ENCODE data around the gene HHLA2. TPM values are rescaled to one million over a fixed set of nuclear protein-coding genes. Genes with fewer than 3 reads are reported as not detected.
"Not testable (repeated sequence)": the region's sequence is repeated elsewhere in the genome, so short reads cannot be mapped to it uniquely, and the experiment has no call there.

The HHLA2 gene
- total and polyA plus RNA-seq, 2 donors: 0.24 to 0.55 TPM

GRCh38 chr3:108280476-108280875 is 15.9 kb upstream of the HHLA2 start:
- Histone ChIP-seq H3K27me3 (ENCODE audit: control insufficient read depth in 2 of 2, insufficient read depth in 1 of 2, low read length in 1 of 2) (no peaks in the 10 kb centered on the region), H3K4me1 (ENCODE audit: control insufficient read depth in 2 of 2, insufficient read depth in 2 of 2, low read length in 2 of 2) (no peaks in the 10 kb centered on the region), H3K4me3 (ENCODE audit: low read length in 2 of 2) (no peak overlapping the region), H3K27ac (ENCODE audit: low read depth in 1 of 2, low read length in 1 of 2) (no peak overlapping the region), H3K36me3 (ENCODE audit: control insufficient read depth in 2 of 2, insufficient read depth in 2 of 2, low read length in 1 of 2) (no peaks in the 10 kb centered on the region), H3K9me3 (ENCODE audit: control insufficient read depth in 2 of 2, insufficient read depth in 1 of 2, low read length in 1 of 2) (peaks cover 0 to 11% of the 10 kb centered on the region in 2 donors)
- no peak for DNase-seq (ENCODE audit: low read depth in 6 of 9, low spot score in 9 of 9)

GRCh38 chr3:108281670-108282069 is 14.7 kb upstream of the HHLA2 start:
- Histone ChIP-seq H3K4me3 (ENCODE audit: low read length in 2 of 2) (no peak overlapping the region), H3K36me3 (ENCODE audit: control insufficient read depth in 2 of 2, insufficient read depth in 2 of 2, low read length in 1 of 2) (no peaks in the 10 kb centered on the region), H3K9me3 (ENCODE audit: control insufficient read depth in 2 of 2, insufficient read depth in 1 of 2, low read length in 1 of 2) (peaks cover 0 to 11% of the 10 kb centered on the region in 2 donors), H3K27me3 (ENCODE audit: control insufficient read depth in 2 of 2, insufficient read depth in 1 of 2, low read length in 1 of 2) (no peaks in the 10 kb centered on the region), H3K27ac (ENCODE audit: low read depth in 1 of 2, low read length in 1 of 2) (no peak overlapping the region), H3K4me1 (ENCODE audit: control insufficient read depth in 2 of 2, insufficient read depth in 2 of 2, low read length in 2 of 2) (no peaks in the 10 kb centered on the region)
- no peak for DNase-seq (ENCODE audit: low read depth in 6 of 9, low spot score in 9 of 9)

GRCh38 chr3:108283006-108283405 is 13.3 kb upstream of the HHLA2 start:
- no peak overlapping the region for H3K27ac ChIP-seq (ENCODE audit: low read depth in 1 of 2, low read length in 1 of 2)

GRCh38 chr3:108283989-108284388 is 12.4 kb upstream of the HHLA2 start:
- WGBS: 98% methylated on average over 2 of the region's 2 CpGs
- H3K27me3 ChIP-seq (ENCODE audit: control insufficient read depth in 2 of 2, insufficient read depth in 1 of 2, low read length in 1 of 2): no peaks in the 10 kb centered on the region
- H3K4me1 ChIP-seq (ENCODE audit: control insufficient read depth in 2 of 2, insufficient read depth in 2 of 2, low read length in 2 of 2): no peaks in the 10 kb centered on the region
- no peak overlapping the region for H3K4me3 ChIP-seq (ENCODE audit: low read length in 2 of 2)
- H3K9me3 ChIP-seq (ENCODE audit: control insufficient read depth in 2 of 2, insufficient read depth in 1 of 2, low read length in 1 of 2): peaks cover 0 to 3% of the 10 kb centered on the region in 2 donors
- no peak for DNase-seq (ENCODE audit: low read depth in 6 of 9, low spot score in 9 of 9)
- no peaks in the 10 kb centered on the region for H3K36me3 ChIP-seq (ENCODE audit: control insufficient read depth in 2 of 2, insufficient read depth in 2 of 2, low read length in 1 of 2)
- no peak overlapping the region for H3K27ac ChIP-seq (ENCODE audit: low read depth in 1 of 2, low read length in 1 of 2)

More at GRCh38 chr3:108283006-108283405, 13.3 kb upstream of the HHLA2 start:
- Histone ChIP-seq H3K9me3 (ENCODE audit: control insufficient read depth in 2 of 2, insufficient read depth in 1 of 2, low read length in 1 of 2) (peaks cover 0 to 8% of the 10 kb centered on the region in 2 donors), H3K4me3 (ENCODE audit: low read length in 2 of 2) (no peak overlapping the region), H3K4me1 (ENCODE audit: control insufficient read depth in 2 of 2, insufficient read depth in 2 of 2, low read length in 2 of 2) (no peaks in the 10 kb centered on the region), H3K27me3 (ENCODE audit: control insufficient read depth in 2 of 2, insufficient read depth in 1 of 2, low read length in 1 of 2) (no peaks in the 10 kb centered on the region), H3K36me3 (ENCODE audit: control insufficient read depth in 2 of 2, insufficient read depth in 2 of 2, low read length in 1 of 2) (no peaks in the 10 kb centered on the region)
- 75% methylated on average over 1 of the region's 1 CpG for WGBS
- no peak for DNase-seq (ENCODE audit: low read depth in 6 of 9, low spot score in 9 of 9)

- H3K27me3 ChIP-seq (ENCODE audit: control insufficient read depth in 2 of 2, insufficient read depth in 1 of 2, low read length in 1 of 2): no peaks in the 10 kb centered on the region
These were observed 11.2 kb upstream of the HHLA2 start for GRCh38 chr3:108285176-108285575.

GRCh38 chr3:108287146-108287545 is 9.2 kb upstream of the HHLA2 start:
- Histone ChIP-seq H3K4me1 (ENCODE audit: control insufficient read depth in 2 of 2, insufficient read depth in 2 of 2, low read length in 2 of 2) (no peaks in the 10 kb centered on the region), H3K36me3 (ENCODE audit: control insufficient read depth in 2 of 2, insufficient read depth in 2 of 2, low read length in 1 of 2) (no peaks in the 10 kb centered on the region), H3K27me3 (ENCODE audit: control insufficient read depth in 2 of 2, insufficient read depth in 1 of 2, low read length in 1 of 2) (no peaks in the 10 kb centered on the region), H3K4me3 (ENCODE audit: low read length in 2 of 2) (no peak overlapping the region), H3K27ac (ENCODE audit: low read depth in 1 of 2, low read length in 1 of 2) (no peak overlapping the region), H3K9me3 (ENCODE audit: control insufficient read depth in 2 of 2, insufficient read depth in 1 of 2, low read length in 1 of 2) (no peaks in the 10 kb centered on the region)
- WGBS: 0% methylated on average over 1 of the region's 1 CpG
- DNase-seq (ENCODE audit: low read depth in 6 of 9, low spot score in 9 of 9): no peak

More at GRCh38 chr3:108285176-108285575, 11.2 kb upstream of the HHLA2 start:
- Histone ChIP-seq H3K36me3 (ENCODE audit: control insufficient read depth in 2 of 2, insufficient read depth in 2 of 2, low read length in 1 of 2) (no peaks in the 10 kb centered on the region), H3K4me3 (ENCODE audit: low read length in 2 of 2) (no peak overlapping the region), H3K27ac (ENCODE audit: low read depth in 1 of 2, low read length in 1 of 2) (no peak overlapping the region), H3K4me1 (ENCODE audit: control insufficient read depth in 2 of 2, insufficient read depth in 2 of 2, low read length in 2 of 2) (no peaks in the 10 kb centered on the region), H3K9me3 (ENCODE audit: control insufficient read depth in 2 of 2, insufficient read depth in 1 of 2, low read length in 1 of 2) (no peaks in the 10 kb centered on the region)
- no peak for DNase-seq (ENCODE audit: low read depth in 6 of 9, low spot score in 9 of 9)
- WGBS: 93% methylated on average over 1 of the region's 1 CpG

- not testable (repeated sequence) for H3K27ac ChIP-seq (ENCODE audit: low read depth in 1 of 2, low read length in 1 of 2); H3K4me3 ChIP-seq (ENCODE audit: low read length in 2 of 2); DNase-seq (ENCODE audit: low read depth in 6 of 9, low spot score in 9 of 9); H3K27me3 ChIP-seq (ENCODE audit: control insufficient read depth in 2 of 2, insufficient read depth in 1 of 2, low read length in 1 of 2); H3K4me1 ChIP-seq (ENCODE audit: control insufficient read depth in 2 of 2, insufficient read depth in 2 of 2, low read length in 2 of 2); H3K36me3 ChIP-seq (ENCODE audit: control insufficient read depth in 2 of 2, insufficient read depth in 2 of 2, low read length in 1 of 2); H3K9me3 ChIP-seq (ENCODE audit: control insufficient read depth in 2 of 2, insufficient read depth in 1 of 2, low read length in 1 of 2)
- 97% methylated on average over 6 of the region's 6 CpGs for WGBS
These were observed 8.2 kb upstream of the HHLA2 start for GRCh38 chr3:108288193-108288592.

GRCh38 chr3:108289159-108289558 is 7.2 kb upstream of the HHLA2 start:
- H3K36me3 ChIP-seq (ENCODE audit: control insufficient read depth in 2 of 2, insufficient read depth in 2 of 2, low read length in 1 of 2): no peaks in the 10 kb centered on the region
- no peak for DNase-seq (ENCODE audit: low read depth in 6 of 9, low spot score in 9 of 9)
- no peaks in the 10 kb centered on the region for H3K9me3 ChIP-seq (ENCODE audit: control insufficient read depth in 2 of 2, insufficient read depth in 1 of 2, low read length in 1 of 2)
- whole genome bisulfite sequencing: 95% methylated on average over 2 of the region's 2 CpGs
- no peaks in the 10 kb centered on the region for H3K27me3 ChIP-seq (ENCODE audit: control insufficient read depth in 2 of 2, insufficient read depth in 1 of 2, low read length in 1 of 2)
- H3K4me1 ChIP-seq (ENCODE audit: control insufficient read depth in 2 of 2, insufficient read depth in 2 of 2, low read length in 2 of 2): peaks cover 0 to 16% of the 10 kb centered on the region in 2 donors
- H3K4me3 ChIP-seq (ENCODE audit: low read length in 2 of 2): no peak overlapping the region
- no peak overlapping the region for H3K27ac ChIP-seq (ENCODE audit: low read depth in 1 of 2, low read length in 1 of 2)

GRCh38 chr3:108292450-108292849 is 3.9 kb upstream of the HHLA2 start:
- DNase-seq (ENCODE audit: low read depth in 6 of 9, low spot score in 9 of 9): peak in 1 of 9 donors; percentile 9

GRCh38 chr3:108292905-108293328 is 3.4 kb upstream of the HHLA2 start:
- H3K4me3 ChIP-seq (ENCODE audit: low read length in 2 of 2): no peak overlapping the region
- no peaks in the 10 kb centered on the region for H3K9me3 ChIP-seq (ENCODE audit: control insufficient read depth in 2 of 2, insufficient read depth in 1 of 2, low read length in 1 of 2)
- DNase-seq (ENCODE audit: low read depth in 6 of 9, low spot score in 9 of 9): peak in 7 of 9 donors; percentile 13 to 74 (median 38)
- peaks cover 0 to 16% of the 10 kb centered on the region in 2 donors for H3K4me1 ChIP-seq (ENCODE audit: control insufficient read depth in 2 of 2, insufficient read depth in 2 of 2, low read length in 2 of 2)
- peak overlapping the region in 1 of 2 donors; percentile 49 for H3K27ac ChIP-seq (ENCODE audit: low read depth in 1 of 2, low read length in 1 of 2)
- no peaks in the 10 kb centered on the region for H3K27me3 ChIP-seq (ENCODE audit: control insufficient read depth in 2 of 2, insufficient read depth in 1 of 2, low read length in 1 of 2)
- no peaks in the 10 kb centered on the region for H3K36me3 ChIP-seq (ENCODE audit: control insufficient read depth in 2 of 2, insufficient read depth in 2 of 2, low read length in 1 of 2)

More at GRCh38 chr3:108292450-108292849, 3.9 kb upstream of the HHLA2 start:
- no peaks in the 10 kb centered on the region for H3K27me3 ChIP-seq (ENCODE audit: control insufficient read depth in 2 of 2, insufficient read depth in 1 of 2, low read length in 1 of 2)
- H3K4me1 ChIP-seq (ENCODE audit: control insufficient read depth in 2 of 2, insufficient read depth in 2 of 2, low read length in 2 of 2): peaks cover 0 to 16% of the 10 kb centered on the region in 2 donors
- no peaks in the 10 kb centered on the region for H3K36me3 ChIP-seq (ENCODE audit: control insufficient read depth in 2 of 2, insufficient read depth in 2 of 2, low read length in 1 of 2)
- H3K27ac ChIP-seq (ENCODE audit: low read depth in 1 of 2, low read length in 1 of 2): peak overlapping the region in 1 of 2 donors; percentile 49
- no peaks in the 10 kb centered on the region for H3K9me3 ChIP-seq (ENCODE audit: control insufficient read depth in 2 of 2, insufficient read depth in 1 of 2, low read length in 1 of 2)
- no peak overlapping the region for H3K4me3 ChIP-seq (ENCODE audit: low read length in 2 of 2)

Data from thymus (tissue), 11 donors.